K562 (cell line): Measurements from ENCODE around the gene ADAMTSL3. TPM values are rescaled to one million over a fixed set of nuclear protein-coding genes. Genes with fewer than 3 reads are reported as not detected.

Experiments
- ASH1L ChIP-seq: fragments of 450-650 bp; IDR thresholded peaks from 2 replicates; pipeline ENCODE4 v1.6.1; 2018; ENCODE audit warnings: borderline replicate concordance, mild to moderate bottlenecking, low read depth; ENCODE audit not compliant: partially characterized antibody
- ZNF766 ChIP-seq: fragments of 200-800 bp; sonication (Bioruptor generic); conservative IDR thresholded peaks from 2 replicates; pipeline ENCODE4 v1.6.1; 2016; ENCODE audit warnings: missing genetic modification characterization, missing compliant biosample characterization
- polyA plus RNA-seq, 8 experiments: library from polyadenylated mRNA; depleted of rRNA in 4 of 8; stranded (reverse) in 5 of 8; unstranded in 3 of 8; fragments of >200 nt; fragmentation: Nextera tagmentation in 2 of 8; fragmentation: Illumina TruSeq in 1 of 8; extraction: Ambion mirVana in 2 of 8; extraction: Trizol in 1 of 8; gene quantifications; 2 replicates each; pipeline versions ENCODE4 v1.2.1 to v1.2.3, GENCODE V29; 2011 to 2014; ENCODE audit warnings: inconsistent platforms in 1 of 8, missing spikeins in 1 of 8
- total RNA-seq, 7 experiments: library from RNA; depleted of rRNA in 6 of 7; stranded (reverse); fragments of >200 nt in 6 of 7; fragmentation: Illumina TruSeq in 2 of 7; extraction: Trizol in 2 of 7; gene quantifications; 2 replicates each; pipeline versions ENCODE4 v1.2.1 to v1.2.3, GENCODE V29; 2011 to 2021; ENCODE audit warnings: low replicate concordance in 1 of 7
- TF ChIP-seq, protein P1 (sequence below): sonication (generic); formaldehyde crosslinking; IDR thresholded peaks from 2 replicates; pipeline ENCODE4 v1.8.1; 2023; ENCODE audit warnings: mild to moderate bottlenecking, missing genetic modification reagents
- TF ChIP-seq, protein P2 (sequence below): fragments of 450-650 bp; IDR thresholded peaks from 2 replicates; pipeline ENCODE4 v1.6.1; 2018; ENCODE audit warnings: mild to moderate bottlenecking, low read depth; ENCODE audit not compliant: partially characterized antibody
- TF ChIP-seq, protein P3 (sequence below): fragments of 150-350 bp; conservative IDR thresholded peaks from 2 replicates; pipeline ENCODE4 v1.6.1; 2014; ENCODE audit warnings: low read length

Gene ADAMTSL3
- total and polyA plus RNA-seq, 9 of the 15 experiments (the other 6 are each of a cell fraction or from before 2014, with no cell fraction given): 0.01 to 0.18 (median 0.07) TPM; not detected in 3

DNA sequence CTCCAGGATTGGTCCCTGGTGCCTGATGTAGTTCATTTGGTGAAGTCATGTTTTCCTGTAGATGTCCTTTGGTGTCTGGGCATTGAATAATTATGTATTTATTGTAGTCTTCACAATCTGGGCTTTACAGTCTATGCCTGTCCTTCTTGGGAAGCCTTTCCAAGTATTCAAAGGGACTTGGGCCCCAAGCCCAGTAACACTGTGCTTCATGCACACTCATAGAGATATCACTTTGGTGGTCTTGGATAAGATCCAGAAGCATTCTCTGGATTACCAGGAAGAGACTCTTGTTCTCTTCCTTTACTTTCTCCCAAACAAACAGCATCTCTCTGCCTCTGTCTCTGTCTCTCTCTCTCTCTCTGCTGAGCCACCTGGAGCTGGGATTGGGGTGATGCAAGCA lies 300.6 kb downstream of the ADAMTSL3 start (continued):
- TF ChIP-seq, protein P1, sequence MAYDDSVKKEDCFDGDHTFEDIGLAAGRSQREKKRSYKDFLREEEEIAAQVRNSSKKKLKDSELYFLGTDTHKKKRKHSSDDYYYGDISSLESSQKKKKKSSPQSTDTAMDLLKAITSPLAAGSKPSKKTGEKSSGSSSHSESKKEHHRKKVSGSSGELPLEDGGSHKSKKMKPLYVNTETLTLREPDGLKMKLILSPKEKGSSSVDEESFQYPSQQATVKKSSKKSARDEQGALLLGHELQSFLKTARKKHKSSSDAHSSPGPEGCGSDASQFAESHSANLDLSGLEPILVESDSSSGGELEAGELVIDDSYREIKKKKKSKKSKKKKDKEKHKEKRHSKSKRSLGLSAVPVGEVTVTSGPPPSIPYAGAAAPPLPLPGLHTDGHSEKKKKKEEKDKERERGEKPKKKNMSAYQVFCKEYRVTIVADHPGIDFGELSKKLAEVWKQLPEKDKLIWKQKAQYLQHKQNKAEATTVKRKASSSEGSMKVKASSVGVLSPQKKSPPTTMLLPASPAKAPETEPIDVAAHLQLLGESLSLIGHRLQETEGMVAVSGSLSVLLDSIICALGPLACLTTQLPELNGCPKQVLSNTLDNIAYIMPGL: no peak
- TF ChIP-seq, protein P2, sequence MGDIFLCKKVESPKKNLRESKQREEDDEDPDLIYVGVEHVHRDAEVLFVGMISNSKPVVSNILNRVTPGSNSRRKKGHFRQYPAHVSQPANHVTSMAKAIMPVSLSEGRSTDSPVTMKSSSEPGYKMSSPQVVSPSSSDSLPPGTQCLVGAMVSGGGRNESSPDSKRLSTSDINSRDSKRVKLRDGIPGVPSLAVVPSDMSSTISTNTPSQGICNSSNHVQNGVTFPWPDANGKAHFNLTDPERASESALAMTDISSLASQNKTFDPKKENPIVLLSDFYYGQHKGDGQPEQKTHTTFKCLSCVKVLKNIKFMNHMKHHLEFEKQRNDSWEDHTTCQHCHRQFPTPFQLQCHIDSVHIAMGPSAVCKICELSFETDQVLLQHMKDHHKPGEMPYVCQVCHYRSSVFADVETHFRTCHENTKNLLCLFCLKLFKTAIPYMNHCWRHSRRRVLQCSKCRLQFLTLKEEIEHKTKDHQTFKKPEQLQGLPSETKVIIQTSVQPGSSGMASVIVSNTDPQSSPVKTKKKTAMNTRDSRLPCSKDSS: no peak
- TF ChIP-seq, protein P3, sequence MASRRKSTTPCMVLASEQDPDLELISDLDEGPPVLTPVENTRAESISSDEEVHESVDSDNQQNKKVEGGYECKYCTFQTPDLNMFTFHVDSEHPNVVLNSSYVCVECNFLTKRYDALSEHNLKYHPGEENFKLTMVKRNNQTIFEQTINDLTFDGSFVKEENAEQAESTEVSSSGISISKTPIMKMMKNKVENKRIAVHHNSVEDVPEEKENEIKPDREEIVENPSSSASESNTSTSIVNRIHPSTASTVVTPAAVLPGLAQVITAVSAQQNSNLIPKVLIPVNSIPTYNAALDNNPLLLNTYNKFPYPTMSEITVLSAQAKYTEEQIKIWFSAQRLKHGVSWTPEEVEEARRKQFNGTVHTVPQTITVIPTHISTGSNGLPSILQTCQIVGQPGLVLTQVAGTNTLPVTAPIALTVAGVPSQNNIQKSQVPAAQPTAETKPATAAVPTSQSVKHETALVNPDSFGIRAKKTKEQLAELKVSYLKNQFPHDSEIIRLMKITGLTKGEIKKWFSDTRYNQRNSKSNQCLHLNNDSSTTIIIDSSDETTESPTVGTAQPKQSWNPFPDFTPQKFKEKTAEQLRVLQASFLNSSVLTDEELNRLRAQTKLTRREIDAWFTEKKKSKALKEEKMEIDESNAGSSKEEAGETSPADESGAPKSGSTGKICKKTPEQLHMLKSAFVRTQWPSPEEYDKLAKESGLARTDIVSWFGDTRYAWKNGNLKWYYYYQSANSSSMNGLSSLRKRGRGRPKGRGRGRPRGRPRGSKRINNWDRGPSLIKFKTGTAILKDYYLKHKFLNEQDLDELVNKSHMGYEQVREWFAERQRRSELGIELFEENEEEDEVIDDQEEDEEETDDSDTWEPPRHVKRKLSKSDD: no peak
- TF ChIP-seq ASH1L (no peak), ZNF766 (no peak)
